GM12801 (cell line): ENCODE data around the gene OR52N2.

Experiments used
- CTCF ChIP-seq: IDR thresholded peaks from one replicate; pipeline ENCODE4 v1.5.1; 2011; ENCODE audit warnings: control low read depth; ENCODE audit not compliant: insufficient read length; ENCODE audit errors: extremely low read depth

The OR52N2 gene

GRCh38 chr11:5808500-5809121, at the start of gene OR52N2:
TSS of gene OR52N2 (plus strand) at chr11:5808924. CDS start at chr11:5820336, 11,412 bp downstream.
- TF ChIP-seq CTCF = peak; percentile 7

GRCh38 chr11:5767056-5767455, 41.7 kb upstream of the OR52N2 start:
- no peak for TF ChIP-seq CTCF

GRCh38 chr11:5783255-5783654, 25.5 kb upstream of the OR52N2 start, which contains the start of gene OR52N5:
TSS of gene OR52N5 (minus strand) at chr11:5783355. CDS start at chr11:5778634, 4,721 bp downstream.
- TF ChIP-seq CTCF = no peak

- TF ChIP-seq CTCF = no peak
These were observed 17.6 kb upstream of the OR52N2 start, which contains the start of gene OR52N1 for GRCh38 chr11:5791165-5791564. TSS of gene OR52N1 (minus strand) at chr11:5791265. CDS start at chr11:5788816, 2,449 bp downstream.

- no peak for TF ChIP-seq CTCF
These were observed 12.2 kb upstream of the OR52N2 start for GRCh38 chr11:5796541-5796940.

- TF ChIP-seq CTCF = no peak
These were observed 4.7 kb upstream of the OR52N2 start for GRCh38 chr11:5803982-5804381.

- TF ChIP-seq CTCF = no peak
These were observed 1.1 kb upstream of the OR52N2 start for GRCh38 chr11:5807580-5807979.
